Mesodermal cell (in vitro differentiated cells): ENCODE results near the gene CD9.
"Not testable (repeated sequence)": the region's sequence is repeated elsewhere in the genome, so short reads cannot be mapped to it uniquely, and the experiment has no call there.

Source experiments
- H3K27ac ChIP-seq: 2 replicates; pipeline ENCODE4 v1.7.0; 2013; ENCODE audit warnings: mild to moderate bottlenecking, low read depth, low read length, moderate library complexity; ENCODE audit not compliant: severe bottlenecking
- H3K36me3 ChIP-seq: 2 replicates; pipeline ENCODE4 v1.7.1; 2013; ENCODE audit warnings: mild to moderate bottlenecking, low read length, moderate library complexity; ENCODE audit not compliant: control insufficient read depth, insufficient read depth
- H3K4me1 ChIP-seq: one replicate; pipeline ENCODE4 v1.7.1; 2013; ENCODE audit warnings: mild to moderate bottlenecking, low read length; ENCODE audit not compliant: insufficient read depth, control insufficient read depth, poor library complexity, severe bottlenecking
- H3K4me3 ChIP-seq: 2 replicates; pipeline ENCODE4 v1.7.0; 2013; ENCODE audit warnings: low read length, control low read depth, mild to moderate bottlenecking; ENCODE audit not compliant: insufficient read depth, poor library complexity, severe bottlenecking; ENCODE audit errors: extremely low read depth
- H3K9me3 ChIP-seq: 2 replicates; pipeline ENCODE4 v1.7.1; 2013; ENCODE audit warnings: mild to moderate bottlenecking, low read length, moderate library complexity; ENCODE audit not compliant: control insufficient read depth
- WGBS, 2 experiments: methylation state at CpG; one replicate each; pipeline ENCODE4 v1.1.5; 2013; ENCODE audit warnings: missing lambda C conversion rate in 2 of 2; ENCODE audit not compliant: insufficient coverage in 2 of 2; 5-methylcytosine and 5-hydroxymethylcytosine counted together

The CD9 gene

DNA sequence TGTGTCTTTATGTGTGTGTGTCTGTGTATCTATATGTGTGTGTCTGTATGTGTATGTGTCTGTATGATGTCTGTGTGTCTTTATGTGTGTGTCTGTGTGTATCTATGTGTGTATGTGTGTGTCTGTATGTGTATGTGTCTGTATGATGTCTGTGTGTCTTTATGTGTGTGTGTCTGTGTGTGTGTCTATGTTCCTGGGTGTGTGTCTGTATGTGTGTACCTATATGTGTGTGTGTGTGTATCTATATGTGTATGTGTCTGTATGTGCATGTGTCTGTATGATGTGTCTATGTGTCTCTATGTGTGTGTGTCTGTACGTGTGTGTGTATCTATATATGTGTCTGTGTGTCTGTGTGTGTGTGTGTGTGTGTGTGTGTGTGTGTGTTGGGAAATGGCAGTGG lies 19.0 kb upstream of the CD9 start:
- WGBS, 2 experiments, result 100% methylated on average over 1 of the region's 1 CpG
- H3K4me1 ChIP-seq, result peaks cover 41% of the 10 kb centered on the region
- no peak overlapping the region for H3K27ac ChIP-seq
- no peaks in the 10 kb centered on the region for H3K36me3 ChIP-seq
- H3K4me3 ChIP-seq, result no peak overlapping the region
- H3K9me3 ChIP-seq, result peaks cover 11% of the 10 kb centered on the region

GRCh38 chr12:6181583-6182278 lies 18.5 kb upstream of the CD9 start:
- peaks cover 11% of the 10 kb centered on the region for H3K9me3 ChIP-seq
- no peak overlapping the region for H3K27ac ChIP-seq
- H3K4me3 ChIP-seq, result no peak overlapping the region
- WGBS, 2 experiments, result 90 to 91% methylated on average over 17 of the region's 17 CpGs
- H3K4me1 ChIP-seq, result peaks cover 41% of the 10 kb centered on the region
- H3K36me3 ChIP-seq, result no peaks in the 10 kb centered on the region

DNA sequence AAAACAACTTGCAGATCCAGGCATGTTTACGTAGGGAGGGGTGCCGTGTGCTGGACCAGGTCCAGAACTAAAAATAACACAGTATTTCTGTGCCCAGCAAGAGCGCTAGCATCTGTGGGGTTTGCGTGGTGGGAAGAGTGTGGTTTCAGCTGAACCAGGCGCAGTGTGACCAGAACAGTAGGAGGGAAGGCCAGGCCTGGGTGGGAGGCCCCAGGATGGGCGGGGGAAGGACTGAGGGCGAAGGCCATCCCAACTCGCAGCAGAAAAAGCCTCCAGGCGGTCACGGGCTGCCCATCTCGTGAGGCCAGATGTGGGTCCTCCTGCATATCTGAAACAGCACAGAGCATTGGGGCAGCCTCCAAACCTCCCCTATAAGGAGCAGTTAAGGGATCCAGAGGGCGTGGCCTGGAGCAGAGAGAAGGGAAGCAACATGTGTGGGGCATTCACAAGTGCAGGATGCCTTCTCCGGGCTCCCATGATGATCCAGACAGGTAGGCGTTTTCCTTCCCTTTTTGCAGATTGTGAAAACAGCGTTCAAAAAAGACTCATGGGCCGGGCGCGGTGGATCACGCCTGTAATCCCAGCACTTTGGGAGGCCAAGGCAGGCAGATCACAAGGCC lies 17.8 kb upstream of the CD9 start:
- Histone ChIP-seq H3K9me3 (peaks cover 11% of the 10 kb centered on the region), H3K4me1 (peaks cover 41% of the 10 kb centered on the region), H3K27ac (no peak overlapping the region), H3K4me3 (no peak overlapping the region), H3K36me3 (no peaks in the 10 kb centered on the region)
- WGBS, 2 experiments, result 89 to 91% methylated on average over 19 of the region's 19 CpGs

DNA sequence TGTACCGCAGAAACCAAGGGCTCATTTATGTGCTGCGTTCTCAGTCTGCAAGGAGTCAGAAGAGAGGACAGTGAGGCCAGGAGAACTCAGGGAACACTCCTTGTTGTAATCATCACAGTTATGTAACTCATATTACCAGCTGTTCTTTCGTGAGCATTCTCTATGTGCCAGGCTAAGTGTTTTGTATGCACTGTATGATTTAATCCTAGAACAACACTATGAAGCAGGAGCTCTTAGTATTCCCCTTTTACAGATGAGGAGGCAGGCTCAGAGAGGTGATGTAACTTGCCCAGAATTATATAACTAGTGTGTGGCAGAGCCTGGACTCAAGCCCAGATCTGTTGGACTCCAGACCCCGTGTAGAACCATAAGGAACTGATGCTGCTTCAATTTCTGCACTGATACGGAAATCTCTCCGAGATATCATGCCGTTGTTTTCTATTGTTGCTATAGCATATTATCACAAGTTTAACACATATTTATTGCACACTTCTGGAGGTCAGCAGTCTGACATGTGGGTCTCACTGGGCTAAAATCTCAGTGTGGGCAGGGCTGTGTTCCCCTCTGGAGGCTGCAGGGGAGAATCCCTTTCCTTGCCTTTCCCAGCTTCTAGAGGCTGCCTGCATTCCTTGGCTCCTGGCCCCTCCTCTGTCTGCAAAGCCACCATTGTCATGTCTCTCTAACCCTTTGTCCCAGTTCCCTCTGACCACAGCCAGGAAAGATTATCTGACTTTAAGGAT lies 16.3 kb upstream of the CD9 start:
- H3K9me3 ChIP-seq, result peaks cover 11% of the 10 kb centered on the region
- H3K4me1 ChIP-seq, result peaks cover 30% of the 10 kb centered on the region
- H3K4me3 ChIP-seq, result no peak overlapping the region
- no peaks in the 10 kb centered on the region for H3K36me3 ChIP-seq
- 97 to 98% methylated on average over 3 to 5 of the region's 7 CpGs for WGBS, 2 experiments
- no peak overlapping the region for H3K27ac ChIP-seq

- Histone ChIP-seq H3K9me3 (peaks cover 11% of the 10 kb centered on the region), H3K27ac (no peak overlapping the region), H3K4me1 (peaks cover 12% of the 10 kb centered on the region), H3K4me3 (no peak overlapping the region), H3K36me3 (no peaks in the 10 kb centered on the region)
- WGBS, 2 experiments, result 92 to 94% methylated on average over 4 of the region's 13 CpGs
Observed at GRCh38 chr12:6185961-6186827, 14.0 kb upstream of the CD9 start.

GRCh38 chr12:6187948-6188793 lies 12.0 kb upstream of the CD9 start:
- Histone ChIP-seq H3K36me3 (no peaks in the 10 kb centered on the region), H3K27ac (no peak overlapping the region), H3K9me3 (peaks cover 11% of the 10 kb centered on the region), H3K4me1 (peaks cover 3% of the 10 kb centered on the region), H3K4me3 (no peak overlapping the region)
- 84 to 88% methylated on average over 5 to 6 of the region's 8 CpGs for WGBS, 2 experiments

GRCh38 chr12:6189028-6189427 lies 11.2 kb upstream of the CD9 start:
- Histone ChIP-seq H3K9me3 (peaks cover 4% of the 10 kb centered on the region), H3K4me1 (peaks cover 8% of the 10 kb centered on the region), H3K36me3 (no peaks in the 10 kb centered on the region), H3K27ac (no peak overlapping the region), H3K4me3 (no peak overlapping the region)
- 90 to 100% methylated on average over 4 to 5 of the region's 5 CpGs for WGBS, 2 experiments

DNA sequence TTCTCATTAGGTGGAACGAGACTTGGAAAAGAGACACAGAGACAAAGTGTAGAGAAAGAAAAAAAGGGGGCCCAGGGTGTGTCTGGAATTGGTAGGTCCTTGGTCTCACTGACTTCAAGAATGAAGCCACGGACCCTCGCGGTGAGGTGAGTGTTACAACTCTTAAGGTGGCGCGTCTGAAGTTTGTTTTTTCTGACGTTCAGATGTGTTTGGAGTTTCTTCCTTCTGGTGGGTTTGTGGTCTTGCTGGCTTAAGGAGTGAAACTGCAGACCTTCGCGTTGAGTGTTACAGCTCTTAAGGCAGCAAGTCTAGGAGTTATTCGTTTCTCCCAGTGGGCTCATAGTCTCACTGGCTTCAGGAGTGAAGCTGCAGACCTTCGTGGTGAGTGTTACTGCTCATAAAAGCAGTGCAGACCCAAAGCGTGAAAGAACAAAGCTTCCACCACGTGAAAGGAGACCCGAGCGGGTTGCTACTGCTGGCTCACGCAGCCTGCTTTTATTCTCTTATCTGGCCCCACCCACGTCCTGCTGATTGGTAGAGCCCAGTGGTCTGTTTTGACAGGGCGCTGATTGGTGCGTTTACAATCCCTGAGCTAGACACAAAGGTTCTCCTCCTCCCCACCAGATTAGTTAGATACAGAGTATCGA lies 10.1 kb upstream of the CD9 start:
- H3K27ac ChIP-seq, H3K36me3 ChIP-seq, H3K4me1 ChIP-seq, H3K9me3 ChIP-seq, H3K4me3 ChIP-seq: not testable (repeated sequence)
- 96 to 98% methylated on average over 14 to 19 of the region's 20 CpGs for WGBS, 2 experiments

DNA sequence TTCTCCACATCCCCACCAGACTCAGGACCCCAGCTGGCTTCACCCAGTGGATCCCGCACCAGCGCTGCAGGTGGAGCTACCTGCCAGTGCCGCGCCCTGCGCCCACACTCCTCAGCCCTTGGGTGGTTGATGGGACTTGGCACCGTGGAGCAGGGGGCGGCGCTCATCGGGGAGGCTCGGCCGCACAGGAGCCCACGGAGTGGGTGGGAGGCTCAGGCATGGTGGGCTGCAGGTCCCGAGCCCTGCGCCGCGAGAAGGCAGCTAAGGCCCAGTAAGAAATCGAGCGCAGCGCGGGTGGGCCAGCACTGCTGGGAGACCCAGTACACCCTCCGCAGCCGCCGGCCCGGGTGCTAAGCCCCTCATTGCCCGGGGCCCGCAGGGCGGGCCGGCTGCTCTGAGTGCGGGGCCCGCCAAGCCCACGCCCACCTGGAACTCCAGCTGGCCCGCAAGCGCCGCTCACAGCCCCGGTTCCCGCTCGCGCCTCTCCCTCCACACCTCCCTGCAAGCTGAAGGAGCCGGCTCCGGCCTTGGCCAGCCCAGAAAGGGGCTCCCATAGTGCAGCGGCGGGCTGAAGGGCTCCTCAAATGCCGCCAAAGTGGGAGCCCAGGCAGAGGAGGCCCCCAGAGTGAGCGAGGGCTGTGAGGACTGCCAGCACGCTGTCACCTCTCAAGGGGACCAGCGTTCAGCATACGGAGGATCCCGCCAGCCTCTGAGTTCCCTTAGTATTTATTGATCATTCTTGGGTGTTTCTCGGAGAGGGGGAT lies 9.3 kb upstream of the CD9 start:
- not testable (repeated sequence) for H3K9me3 ChIP-seq, H3K4me3 ChIP-seq, H3K27ac ChIP-seq, H3K36me3 ChIP-seq
- peaks cover 14% of the 10 kb centered on the region for H3K4me1 ChIP-seq
- WGBS, 2 experiments, result 93 to 96% methylated on average over 25 to 36 of the region's 49 CpGs
